Tibial artery (tissue), 4 donors: Measurements from ENCODE around the gene KDM6A.
"Not testable (repeated sequence)": the region's sequence is repeated elsewhere in the genome, so short reads cannot be mapped to it uniquely, and the experiment has no call there.

Experiments used
- DNase-seq, 2 donors: peaks; one replicate each; pipeline ENCODE4 v3.0.0-alpha.2; 2019
- H3K27ac ChIP-seq, 2 donors: fragments of 200-600 bp; sonication (generic) in 1 of 2; 1 replicate in 1 of 2; 2 replicates in 1 of 2; pipeline ENCODE4 v1.5.1; 2018 to 2019; ENCODE audit warnings: mild to moderate bottlenecking in 1 of 2
- H3K27me3 ChIP-seq, 2 donors: fragments of 200-600 bp; sonication (generic) in 1 of 2; one replicate each; pipeline versions ENCODE4 v1.5.1 to v1.6.0; 2016 to 2019
- H3K36me3 ChIP-seq, 3 donors: fragments of 200-600 bp; sonication (generic) in 2 of 3; one replicate each; pipeline ENCODE4 v1.5.1; 2016 to 2019; ENCODE audit warnings: mild to moderate bottlenecking in 2 of 3
- H3K4me1 ChIP-seq, 4 donors: fragments of 200-600 bp; sonication (generic) in 2 of 4; 1 replicate in 3 of 4; 2 replicates in 1 of 4; pipeline ENCODE4 v1.5.1; 2016 to 2019
- H3K4me3 ChIP-seq, 2 donors: fragments of 200-600 bp; sonication (generic) in 1 of 2; 1 replicate in 1 of 2; 2 replicates in 1 of 2; pipeline ENCODE4 v1.5.1; 2018 to 2019; ENCODE audit warnings: mild to moderate bottlenecking in 2 of 2
- H3K9me3 ChIP-seq, 3 donors: fragments of 200-600 bp; sonication (generic) in 1 of 3; one replicate each; pipeline ENCODE4 v1.5.1; 2016 to 2019
- intact Hi-C: fragments of 100-400 bp; cut with DNase I; formaldehyde crosslinking; loops from one replicate; pipeline ENCODE4 v1.15.0; 2023; ENCODE audit warnings: low total_unique reads
- TF ChIP-seq, protein P1 (sequence below), 2 experiments: fragments of 200-600 bp in 1 of 2; fragments of 450-650 bp in 1 of 2; IDR thresholded peaks; one replicate each; pipeline ENCODE4 v1.5.1; 2017 to 2019; ENCODE audit warnings: antibody characterized with exemption in 2 of 2, mild to moderate bottlenecking in 1 of 2, moderate library complexity in 1 of 2

The KDM6A gene

DNA sequence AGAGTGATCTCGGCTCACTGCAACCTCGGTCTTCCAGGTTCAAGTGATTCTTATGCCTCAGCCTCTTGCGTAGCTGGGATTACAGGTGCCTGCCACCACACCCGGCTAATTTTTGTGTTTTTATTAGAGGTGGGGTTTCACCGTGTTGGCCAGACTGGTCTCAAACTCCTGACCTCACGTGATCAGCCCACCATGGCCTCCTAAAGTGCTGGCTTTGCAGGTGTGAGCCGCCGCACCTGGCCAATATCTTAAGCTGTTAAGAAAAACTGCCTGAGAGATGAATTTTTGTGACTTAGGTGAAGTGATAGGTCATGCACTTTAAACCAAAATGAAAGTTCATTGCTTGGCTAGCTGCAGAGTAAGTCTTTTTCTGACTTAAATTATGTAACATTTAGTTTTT lies 5.8 kb downstream of the KDM6A start:
- intact Hi-C loops, result no loop called here
- Histone ChIP-seq H3K27ac (no peak overlapping the region), H3K27me3 (no peaks in the 10 kb centered on the region), H3K9me3 (no peaks in the 10 kb centered on the region), H3K4me3 (no peak overlapping the region), H3K36me3 (no peaks in the 10 kb centered on the region), H3K4me1 (peaks cover 0 to 40% (median 13%) of the 10 kb centered on the region in 4 donors)
- no peak for DNase-seq
- TF ChIP-seq, protein P1, sequence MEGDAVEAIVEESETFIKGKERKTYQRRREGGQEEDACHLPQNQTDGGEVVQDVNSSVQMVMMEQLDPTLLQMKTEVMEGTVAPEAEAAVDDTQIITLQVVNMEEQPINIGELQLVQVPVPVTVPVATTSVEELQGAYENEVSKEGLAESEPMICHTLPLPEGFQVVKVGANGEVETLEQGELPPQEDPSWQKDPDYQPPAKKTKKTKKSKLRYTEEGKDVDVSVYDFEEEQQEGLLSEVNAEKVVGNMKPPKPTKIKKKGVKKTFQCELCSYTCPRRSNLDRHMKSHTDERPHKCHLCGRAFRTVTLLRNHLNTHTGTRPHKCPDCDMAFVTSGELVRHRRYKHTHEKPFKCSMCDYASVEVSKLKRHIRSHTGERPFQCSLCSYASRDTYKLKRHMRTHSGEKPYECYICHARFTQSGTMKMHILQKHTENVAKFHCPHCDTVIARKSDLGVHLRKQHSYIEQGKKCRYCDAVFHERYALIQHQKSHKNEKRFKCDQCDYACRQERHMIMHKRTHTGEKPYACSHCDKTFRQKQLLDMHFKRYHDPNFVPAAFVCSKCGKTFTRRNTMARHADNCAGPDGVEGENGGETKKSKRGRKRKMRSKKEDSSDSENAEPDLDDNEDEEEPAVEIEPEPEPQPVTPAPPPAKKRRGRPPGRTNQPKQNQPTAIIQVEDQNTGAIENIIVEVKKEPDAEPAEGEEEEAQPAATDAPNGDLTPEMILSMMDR (IDR thresholded peaks at IDR 0.05), result no peak

DNA sequence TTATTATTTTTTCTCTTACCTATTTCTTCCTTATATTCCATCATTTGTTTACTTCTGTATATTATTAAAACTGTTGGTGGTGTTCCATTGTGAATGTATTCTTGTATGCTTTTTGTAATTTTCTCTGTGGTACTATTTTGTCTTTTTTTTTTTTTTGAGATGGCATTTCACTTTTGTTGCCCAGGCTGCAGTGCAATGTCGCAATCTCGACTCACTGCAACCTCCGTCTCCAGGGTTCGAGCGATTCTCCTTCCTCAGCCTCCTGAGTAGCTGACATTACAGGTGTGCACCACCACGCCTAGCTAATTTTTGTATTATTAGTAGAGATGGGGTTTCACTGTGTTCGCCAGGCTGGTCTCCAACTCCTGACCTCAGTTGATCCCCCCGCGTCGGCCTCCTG lies 8.6 kb downstream of the KDM6A start:
- intact Hi-C loops, result no loop called here
- H3K9me3 ChIP-seq, result no peaks in the 10 kb centered on the region
- TF ChIP-seq, protein P1 (IDR thresholded peaks at IDR 0.05), result no peak
- no peaks in the 10 kb centered on the region for H3K27me3 ChIP-seq
- H3K4me3 ChIP-seq, result no peak overlapping the region
- H3K27ac ChIP-seq, result no peak overlapping the region
- H3K4me1 ChIP-seq, result peaks cover 0 to 43% (median 10%) of the 10 kb centered on the region in 4 donors
- no peak for DNase-seq
- no peaks in the 10 kb centered on the region for H3K36me3 ChIP-seq

DNA sequence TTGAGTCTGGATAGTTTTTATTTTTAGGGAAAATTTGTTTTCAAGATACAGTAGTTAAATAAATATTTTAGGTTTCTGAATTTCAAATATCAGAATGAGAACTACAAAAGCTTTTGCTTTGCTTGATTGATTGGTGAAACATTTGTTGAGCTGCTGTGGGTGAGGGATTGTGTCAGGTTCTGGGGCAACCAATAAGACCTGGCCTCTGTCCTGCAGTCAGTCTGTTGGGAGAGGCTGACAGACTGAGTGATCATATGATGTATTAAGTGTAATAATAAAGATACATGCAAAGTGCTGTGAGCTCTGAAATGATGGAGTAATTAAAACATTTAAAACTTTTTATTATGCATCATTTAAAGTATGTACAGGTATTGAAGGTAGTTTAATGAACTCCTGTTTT lies 9.6 kb downstream of the KDM6A start:
- Histone ChIP-seq H3K27me3 (no peaks in the 10 kb centered on the region), H3K9me3 (no peaks in the 10 kb centered on the region), H3K36me3 (no peaks in the 10 kb centered on the region), H3K27ac (no peak overlapping the region), H3K4me1 (peaks cover 0 to 39% (median 10%) of the 10 kb centered on the region in 4 donors), H3K4me3 (no peak overlapping the region)
- TF ChIP-seq, protein P1 (IDR thresholded peaks at IDR 0.05), result no peak
- no peak for DNase-seq
- intact Hi-C loops, result no loop called here

DNA sequence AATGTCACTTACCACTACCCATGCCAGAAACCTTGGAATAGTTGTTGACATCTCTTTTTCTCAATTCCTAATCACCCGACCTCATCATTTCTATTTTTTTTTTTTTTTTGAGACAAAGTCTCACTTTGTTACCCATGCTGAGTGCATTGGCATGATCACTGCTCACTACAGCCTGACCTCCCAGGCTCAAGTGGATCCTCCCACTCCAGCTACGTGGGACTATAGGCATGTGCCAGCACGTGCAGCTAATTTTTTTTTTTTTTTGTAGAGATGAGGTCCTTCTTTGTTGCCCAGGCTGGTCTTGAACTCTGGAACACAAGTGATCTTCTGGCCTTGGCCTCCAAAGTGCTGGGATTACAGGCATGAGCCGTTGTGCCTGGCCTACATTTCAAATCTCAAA lies 12.0 kb downstream of the KDM6A start:
- Histone ChIP-seq H3K4me3 (no peak overlapping the region), H3K4me1 (peaks cover 0 to 24% (median 11%) of the 10 kb centered on the region in 4 donors), H3K27me3 (no peaks in the 10 kb centered on the region), H3K36me3 (no peaks in the 10 kb centered on the region), H3K9me3 (no peaks in the 10 kb centered on the region), H3K27ac (no peak overlapping the region)
- TF ChIP-seq, protein P1 (IDR thresholded peaks at IDR 0.05), result no peak
- DNase-seq, result no peak
- intact Hi-C loops, result no loop called here

DNA sequence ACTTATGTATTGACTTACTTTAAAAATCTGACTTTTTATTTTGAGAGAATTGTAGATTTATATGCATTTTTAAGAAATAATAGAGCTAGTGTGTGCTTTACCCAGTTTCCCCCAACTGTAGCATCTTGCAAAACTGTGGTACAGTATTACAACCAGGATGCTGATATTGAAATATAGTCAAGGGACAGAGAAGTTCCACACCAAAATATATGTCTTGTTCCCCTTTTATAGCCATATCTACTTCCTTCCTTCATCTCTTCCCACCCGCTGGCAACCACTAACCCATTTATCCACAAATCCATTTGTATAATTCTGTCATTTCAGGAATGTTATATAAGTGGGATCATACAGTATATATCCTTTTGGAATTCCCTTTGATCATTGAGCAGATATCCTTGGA lies 16.8 kb downstream of the KDM6A start:
- Histone ChIP-seq H3K27me3 (no peaks in the 10 kb centered on the region), H3K36me3 (no peaks in the 10 kb centered on the region), H3K4me1 (peaks cover 0 to 6% (median 0%) of the 10 kb centered on the region in 4 donors), H3K9me3 (no peaks in the 10 kb centered on the region), H3K4me3 (no peak overlapping the region), H3K27ac (no peak overlapping the region)
- intact Hi-C loops, result no loop called here
- DNase-seq, result no peak
- TF ChIP-seq, protein P1 (IDR thresholded peaks at IDR 0.05), result no peak

DNA sequence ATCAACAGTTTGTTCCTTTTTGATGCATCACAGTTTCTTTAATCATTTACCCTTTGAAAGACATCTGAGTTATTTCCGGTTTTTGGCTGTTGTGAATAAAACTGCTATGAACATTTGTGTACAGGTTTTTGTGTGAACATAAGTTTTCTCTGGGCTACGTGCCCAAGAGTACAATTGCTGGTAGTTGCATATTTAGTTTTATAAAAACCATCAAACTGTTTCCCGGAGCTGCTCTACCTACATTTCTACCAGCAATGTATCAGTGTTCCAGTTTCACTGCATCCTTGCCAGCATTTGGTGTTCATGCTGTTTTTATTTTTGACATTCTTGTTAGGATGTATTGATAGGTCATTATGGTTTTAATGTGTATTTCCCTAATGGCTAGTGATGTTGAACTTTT lies 17.3 kb downstream of the KDM6A start:
- intact Hi-C loops, result no loop called here
- TF ChIP-seq, protein P1 (IDR thresholded peaks at IDR 0.05), result no peak
- no peaks in the 10 kb centered on the region for H3K27me3 ChIP-seq
- H3K4me3 ChIP-seq, result no peak overlapping the region
- no peak for DNase-seq
- no peaks in the 10 kb centered on the region for H3K36me3 ChIP-seq
- H3K27ac ChIP-seq, result no peak overlapping the region
- H3K4me1 ChIP-seq, result peaks cover 0 to 6% (median 0%) of the 10 kb centered on the region in 4 donors
- no peaks in the 10 kb centered on the region for H3K9me3 ChIP-seq

DNA sequence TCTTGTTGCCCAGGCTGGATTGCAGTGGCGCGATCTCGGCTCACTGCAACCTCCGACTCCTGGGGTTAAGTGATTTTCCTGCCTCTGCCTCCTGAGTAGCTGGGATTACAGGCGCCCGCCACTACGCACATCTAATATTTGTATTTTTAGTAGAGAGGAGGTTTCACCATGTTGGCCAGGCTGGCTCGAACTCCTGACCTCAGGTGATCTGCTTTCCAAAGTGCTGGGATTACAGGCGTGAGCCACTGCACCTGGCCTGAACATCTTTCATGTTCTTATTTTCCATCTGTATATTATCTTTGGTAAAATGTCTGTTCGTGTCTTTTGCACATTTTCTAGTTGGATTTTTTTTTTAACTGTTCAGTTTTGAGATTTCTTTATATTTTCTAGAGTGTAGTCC lies 17.7 kb downstream of the KDM6A start:
- H3K4me1 ChIP-seq, DNase-seq, H3K4me3 ChIP-seq, intact Hi-C loops, H3K9me3 ChIP-seq, H3K36me3 ChIP-seq, H3K27me3 ChIP-seq, H3K27ac ChIP-seq: not testable (repeated sequence)
